Ishikawa (cell line): Measurements from ENCODE around the gene MALRD1.

ENCODE experiments used
- CEBPB ChIP-seq: IDR thresholded peaks from 2 replicates; pipeline ENCODE4 v1.6.1; 2012
- CREB1 ChIP-seq: IDR thresholded peaks from 2 replicates; pipeline ENCODE4 v1.6.1; 2012; ENCODE audit warnings: low read depth
- EGR1 ChIP-seq: IDR thresholded peaks from 2 replicates; pipeline ENCODE4 v1.6.1; 2012
- EP300 ChIP-seq: IDR thresholded peaks from 2 replicates; pipeline ENCODE4 v1.6.1; 2012; ENCODE audit warnings: borderline replicate concordance
- FOXM1 ChIP-seq: IDR thresholded peaks from 2 replicates; pipeline ENCODE4 v1.6.1; 2012; ENCODE audit warnings: low read depth, borderline replicate concordance
- NFIC ChIP-seq: IDR thresholded peaks from 2 replicates; pipeline ENCODE4 v1.6.1; 2012
- RAD21 ChIP-seq: IDR thresholded peaks from 2 replicates; pipeline ENCODE4 v1.6.1; 2012; ENCODE audit warnings: low read depth
- TAF1 ChIP-seq: IDR thresholded peaks from 2 replicates; pipeline ENCODE4 v1.6.1; 2012; ENCODE audit warnings: low read depth, mild to moderate bottlenecking
- TCF12 ChIP-seq: IDR thresholded peaks from 2 replicates; pipeline ENCODE4 v1.6.1; 2012; ENCODE audit warnings: low read depth
- TEAD4 ChIP-seq: IDR thresholded peaks from 2 replicates; pipeline ENCODE4 v1.6.1; 2012
- USF1 ChIP-seq: IDR thresholded peaks from 2 replicates; pipeline ENCODE4 v1.6.1; 2012
- YY1 ChIP-seq: IDR thresholded peaks from 2 replicates; pipeline ENCODE4 v1.6.1; 2012; ENCODE audit warnings: low read depth
- ZBTB7A ChIP-seq: IDR thresholded peaks from 2 replicates; pipeline ENCODE4 v1.6.1; 2012; ENCODE audit warnings: low read depth
- TF ChIP-seq, protein P1 (sequence below): IDR thresholded peaks from 2 replicates; pipeline ENCODE4 v1.6.1; 2012
- TF ChIP-seq, protein P2 (sequence below): IDR thresholded peaks from 2 replicates; pipeline ENCODE4 v1.6.1; 2012; ENCODE audit warnings: low read depth, mild to moderate bottlenecking

MALRD1 gene

GRCh38 chr10:19469521-19469920, 420.9 kb downstream of the MALRD1 start:
- TF ChIP-seq CEBPB: no peak
- TF ChIP-seq TCF12: no peak
- TF ChIP-seq, protein P1, sequence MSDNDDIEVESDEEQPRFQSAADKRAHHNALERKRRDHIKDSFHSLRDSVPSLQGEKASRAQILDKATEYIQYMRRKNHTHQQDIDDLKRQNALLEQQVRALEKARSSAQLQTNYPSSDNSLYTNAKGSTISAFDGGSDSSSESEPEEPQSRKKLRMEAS: no peak

DNA sequence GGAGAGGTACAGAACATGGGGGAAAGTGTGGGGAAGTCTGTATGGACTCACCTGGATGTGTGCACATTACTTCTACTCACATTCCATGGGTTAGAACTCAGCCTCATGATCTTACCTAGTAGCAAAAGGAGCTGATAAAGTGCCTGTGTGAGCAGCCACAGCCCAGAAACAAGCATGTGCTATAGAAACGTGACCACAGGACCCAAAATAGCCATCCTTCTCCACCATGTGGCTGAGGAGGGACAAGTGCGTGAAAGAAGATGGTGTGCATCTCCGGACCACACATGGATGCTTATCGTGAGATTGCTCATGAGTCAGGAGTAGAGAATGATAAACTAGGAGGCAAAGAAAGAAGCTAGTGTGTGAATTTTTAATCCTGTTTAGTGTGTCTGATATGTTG, 431.3 kb downstream of the MALRD1 start:
- TF ChIP-seq TAF1: no peak
- no peak for TF ChIP-seq FOXM1
- TF ChIP-seq TEAD4: no peak
- TF ChIP-seq, protein P1: no peak
- TF ChIP-seq, protein P2, sequence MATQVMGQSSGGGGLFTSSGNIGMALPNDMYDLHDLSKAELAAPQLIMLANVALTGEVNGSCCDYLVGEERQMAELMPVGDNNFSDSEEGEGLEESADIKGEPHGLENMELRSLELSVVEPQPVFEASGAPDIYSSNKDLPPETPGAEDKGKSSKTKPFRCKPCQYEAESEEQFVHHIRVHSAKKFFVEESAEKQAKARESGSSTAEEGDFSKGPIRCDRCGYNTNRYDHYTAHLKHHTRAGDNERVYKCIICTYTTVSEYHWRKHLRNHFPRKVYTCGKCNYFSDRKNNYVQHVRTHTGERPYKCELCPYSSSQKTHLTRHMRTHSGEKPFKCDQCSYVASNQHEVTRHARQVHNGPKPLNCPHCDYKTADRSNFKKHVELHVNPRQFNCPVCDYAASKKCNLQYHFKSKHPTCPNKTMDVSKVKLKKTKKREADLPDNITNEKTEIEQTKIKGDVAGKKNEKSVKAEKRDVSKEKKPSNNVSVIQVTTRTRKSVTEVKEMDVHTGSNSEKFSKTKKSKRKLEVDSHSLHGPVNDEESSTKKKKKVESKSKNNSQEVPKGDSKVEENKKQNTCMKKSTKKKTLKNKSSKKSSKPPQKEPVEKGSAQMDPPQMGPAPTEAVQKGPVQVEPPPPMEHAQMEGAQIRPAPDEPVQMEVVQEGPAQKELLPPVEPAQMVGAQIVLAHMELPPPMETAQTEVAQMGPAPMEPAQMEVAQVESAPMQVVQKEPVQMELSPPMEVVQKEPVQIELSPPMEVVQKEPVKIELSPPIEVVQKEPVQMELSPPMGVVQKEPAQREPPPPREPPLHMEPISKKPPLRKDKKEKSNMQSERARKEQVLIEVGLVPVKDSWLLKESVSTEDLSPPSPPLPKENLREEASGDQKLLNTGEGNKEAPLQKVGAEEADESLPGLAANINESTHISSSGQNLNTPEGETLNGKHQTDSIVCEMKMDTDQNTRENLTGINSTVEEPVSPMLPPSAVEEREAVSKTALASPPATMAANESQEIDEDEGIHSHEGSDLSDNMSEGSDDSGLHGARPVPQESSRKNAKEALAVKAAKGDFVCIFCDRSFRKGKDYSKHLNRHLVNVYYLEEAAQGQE: no peak
- no peak for TF ChIP-seq USF1

DNA sequence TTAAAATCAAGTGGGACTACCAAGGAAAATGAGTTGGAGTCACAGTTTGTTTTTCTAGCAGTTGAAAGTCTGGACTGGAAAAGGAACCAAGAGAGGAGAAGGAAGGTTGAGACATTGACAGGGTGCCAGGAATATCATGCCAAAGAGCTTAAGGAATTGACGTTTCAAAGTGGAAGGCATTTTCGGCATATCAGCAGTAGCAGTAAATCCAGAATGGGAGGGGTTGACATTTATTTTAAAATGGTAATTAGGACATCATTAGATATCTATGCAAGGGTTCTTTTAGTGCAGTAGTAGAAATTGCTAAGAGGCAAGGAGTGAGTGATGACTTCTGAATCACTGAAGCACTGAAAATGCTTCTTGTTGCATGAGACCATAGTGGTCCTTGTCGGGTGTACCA, 431.8 kb downstream of the MALRD1 start:
- TF ChIP-seq CEBPB (no peak), TCF12 (no peak), USF1 (no peak), TAF1 (no peak), EP300 (no peak), EGR1 (no peak), FOXM1 (no peak), TEAD4 (no peak), RAD21 (no peak), CREB1 (no peak), NFIC (no peak)
- TF ChIP-seq, protein P2: no peak
- TF ChIP-seq, protein P1: no peak

DNA sequence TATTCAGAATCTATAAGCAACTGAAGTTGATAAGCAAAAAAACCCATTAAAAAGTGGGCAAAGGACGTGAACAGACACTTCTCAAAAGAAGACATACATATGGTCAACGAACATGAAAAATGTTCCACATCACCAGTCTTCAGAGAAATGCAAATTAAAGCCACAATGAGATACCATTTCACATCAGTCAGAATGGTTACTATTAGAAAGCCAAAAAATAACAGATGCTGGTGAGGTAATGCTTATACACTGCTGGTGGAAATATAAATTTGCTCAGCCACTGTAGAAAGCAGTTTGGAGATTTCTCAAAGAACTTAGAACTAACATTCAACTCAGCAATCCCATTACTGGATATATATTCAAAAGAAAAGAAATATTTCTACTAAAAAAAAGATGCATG, 434.8 kb downstream of the MALRD1 start:
- TF ChIP-seq YY1 (no peak), ZBTB7A (no peak), CREB1 (no peak), EGR1 (no peak), RAD21 (no peak)
- TF ChIP-seq, protein P2: no peak

- TF ChIP-seq TAF1 (no peak), EP300 (no peak), ZBTB7A (no peak), NFIC (no peak), RAD21 (no peak), CREB1 (no peak), USF1 (no peak), TCF12 (no peak), CEBPB (no peak), YY1 (no peak)
- TF ChIP-seq, protein P1: no peak
- TF ChIP-seq, protein P2: no peak
Observed at GRCh38 chr10:19488592-19489280, 440.1 kb downstream of the MALRD1 start.
